Keratinocyte (primary cell): Measurements from ENCODE around the gene MSL1. TPM values are rescaled to one million over a fixed set of nuclear protein-coding genes. Genes with fewer than 3 reads are reported as not detected.
"Not testable (repeated sequence)": the region's sequence is repeated elsewhere in the genome, so short reads cannot be mapped to it uniquely, and the experiment has no call there.

ENCODE experiments used
- DNase-seq: peaks from one replicate; pipeline ENCODE4 v3.0.0-alpha.2; 2011; ENCODE audit warnings: low read depth, missing footprints, low spot score
- FAIRE-seq: peaks from 2 replicates; lab custom pipeline; 2011; peaks lifted over from hg19 to GRCh38; lab: Jason Lieb, UNC
- H2AFZ ChIP-seq: 2 replicates; pipeline ENCODE4 v1.6.0; 2012; ENCODE audit warnings: low read length, control low read depth, inconsistent platforms; ENCODE audit not compliant: control insufficient read depth
- H3K27ac ChIP-seq: 2 replicates; pipeline ENCODE4 v1.5.1; 2011; ENCODE audit warnings: low read length; ENCODE audit not compliant: control insufficient read depth, insufficient read depth
- H3K27me3 ChIP-seq: 3 replicates; pipeline ENCODE4 v1.6.0; 2011; ENCODE audit warnings: low read length; ENCODE audit not compliant: control insufficient read depth, insufficient read depth; ENCODE audit errors: extremely low read depth
- H3K36me3 ChIP-seq, 2 experiments: 2 replicates in 1 of 2; 3 replicates in 1 of 2; pipeline ENCODE4 v1.5.1; 2011; ENCODE audit warnings: low read length in 2 of 2, mild to moderate bottlenecking in 1 of 2; ENCODE audit not compliant: control insufficient read depth in 2 of 2, insufficient read depth in 2 of 2; ENCODE audit errors: extremely low read depth in 1 of 2
- H3K4me1 ChIP-seq: 3 replicates; pipeline ENCODE4 v1.5.1; 2011; ENCODE audit warnings: low read length; ENCODE audit not compliant: control insufficient read depth, insufficient read depth; ENCODE audit errors: extremely low read depth
- H3K4me2 ChIP-seq: 3 replicates; pipeline ENCODE4 v1.6.0; 2011; ENCODE audit warnings: low read depth, low read length; ENCODE audit not compliant: control insufficient read depth, insufficient read depth; ENCODE audit errors: extremely low read depth
- H3K4me3 ChIP-seq, 3 experiments: fragments of 200-600 bp in 1 of 3; sonication (generic) in 1 of 3; 2 replicates in 2 of 3; 3 replicates in 1 of 3; pipeline ENCODE4 v1.5.1; 2011 to 2016; ENCODE audit warnings: low read length in 3 of 3, mild to moderate bottlenecking in 3 of 3, control low read depth in 2 of 3, inconsistent platforms in 1 of 3, low read depth in 1 of 3, mixed read lengths in 1 of 3, mixed run types in 1 of 3, moderate library complexity in 1 of 3; ENCODE audit not compliant: control insufficient read depth in 2 of 3, insufficient read depth in 2 of 3; ENCODE audit errors: extremely low read depth in 1 of 3
- H3K79me2 ChIP-seq: 2 replicates; pipeline ENCODE4 v1.6.0; 2012; ENCODE audit warnings: low read length; ENCODE audit not compliant: control insufficient read depth, insufficient read depth
- H3K9ac ChIP-seq: 3 replicates; pipeline ENCODE4 v1.6.0; 2011; ENCODE audit warnings: low read length; ENCODE audit not compliant: control insufficient read depth, insufficient read depth; ENCODE audit errors: extremely low read depth
- H3K9me1 ChIP-seq: 3 replicates; pipeline ENCODE4 v1.6.0; 2011; ENCODE audit warnings: low read length; ENCODE audit not compliant: control insufficient read depth, insufficient read depth; ENCODE audit errors: extremely low read depth
- H3K9me3 ChIP-seq: 2 replicates; pipeline ENCODE4 v1.5.1; 2012; ENCODE audit warnings: low read depth, low read length; ENCODE audit not compliant: control insufficient read depth
- H4K20me1 ChIP-seq: 3 replicates; pipeline ENCODE4 v1.6.0; 2011; ENCODE audit warnings: low read length; ENCODE audit not compliant: control insufficient read depth, insufficient read depth; ENCODE audit errors: extremely low read depth
- EZH2 ChIP-seq: IDR thresholded peaks from one replicate; pipeline ENCODE4 v1.6.1; 2012; ENCODE audit warnings: inconsistent platforms, mild to moderate bottlenecking, low read length, moderate library complexity
- dilution Hi-C: fragments of 300-500 bp; cut with MboI; formaldehyde crosslinking; loops from one replicate; pipeline ENCODE4 v1.7.0; 2020; ENCODE audit warnings: low sequenced_read_pairs; ENCODE audit not compliant: extremely low pct_ligation_motif_present
- polyA plus RNA-seq, 5 experiments: library from polyadenylated mRNA; depleted of rRNA in 3 of 5; stranded (reverse) in 3 of 5; stranded (forward) in 1 of 5; unstranded in 1 of 5; fragments of >200 nt; gene quantifications; 1 replicate in 1 of 5; 2 replicates in 3 of 5; 3 replicates in 1 of 5; pipeline versions ENCODE4 v1.2.1 to v1.2.3, GENCODE V29; 2011 to 2012; ENCODE audit warnings: missing spikeins in 2 of 5, low read depth in 1 of 5, low replicate concordance in 1 of 5
- TF ChIP-seq, protein P1 (sequence below), 3 experiments: IDR thresholded peaks in 1 of 3; conservative IDR thresholded peaks in 1 of 3; optimal IDR thresholded peaks in 1 of 3; 2 replicates in 2 of 3; 3 replicates in 1 of 3; pipeline versions ENCODE3 to v1.5.1; 2011; ENCODE audit warnings: low read length in 3 of 3, mild to moderate bottlenecking in 3 of 3, moderate library complexity in 2 of 3, control low read depth in 1 of 3, inconsistent platforms in 1 of 3; ENCODE audit not compliant: insufficient read depth in 2 of 3; ENCODE audit errors: extremely low read depth in 1 of 3

Gene MSL1
- polyA plus RNA-seq, 1 donor (not counting 4 experiments of a cell fraction or from before 2014, with no cell fraction given): 66.8 TPM

DNA sequence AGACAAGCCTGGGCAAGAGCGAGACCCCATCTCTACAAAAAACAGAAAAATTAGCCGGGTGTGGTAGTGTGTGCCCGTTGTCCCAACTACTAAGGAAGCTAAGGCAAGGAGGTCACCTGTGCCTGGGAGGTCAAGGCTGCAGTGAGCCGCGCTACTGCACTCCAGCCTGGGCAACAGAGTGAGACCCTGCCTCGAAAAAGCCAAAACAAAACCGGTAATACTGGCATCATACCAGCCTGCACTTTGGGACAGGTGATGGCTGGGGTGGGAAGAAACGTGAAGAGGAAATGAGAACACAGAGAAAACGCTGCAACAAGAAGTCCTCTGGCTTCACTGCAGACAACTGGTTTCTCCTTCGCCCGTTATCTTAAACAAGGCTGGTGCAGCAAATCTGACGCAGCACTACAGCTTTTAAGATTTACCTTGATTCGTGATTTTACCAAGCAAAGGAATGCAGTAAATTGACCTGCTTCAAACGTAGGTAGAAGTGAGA, 17.8 kb downstream of the MSL1 start:
- H3K4me2 ChIP-seq: peak overlapping the region; percentile 84
- peaks cover 11 to 18% of the 10 kb centered on the region in 2 experiments for H3K36me3 ChIP-seq
- peak overlapping the region; percentile 70 for H2AFZ ChIP-seq
- peak overlapping the region; percentile 74 to 95 (median 77) for H3K4me3 ChIP-seq
- TF ChIP-seq EZH2: no peak
- no peaks in the 10 kb centered on the region for H3K9me3 ChIP-seq
- DNase-seq: no peak
- dilution Hi-C loops: no loop called here
- no peak for FAIRE-seq
- peak overlapping the region; percentile 92 for H3K9ac ChIP-seq
- no peaks in the 10 kb centered on the region for H3K27me3 ChIP-seq
- no peaks in the 10 kb centered on the region for H4K20me1 ChIP-seq
- peaks cover 19% of the 10 kb centered on the region for H3K79me2 ChIP-seq
- H3K27ac ChIP-seq: peak overlapping the region; percentile 79
- no peaks in the 10 kb centered on the region for H3K9me1 ChIP-seq
- peaks cover 13% of the 10 kb centered on the region for H3K4me1 ChIP-seq

DNA sequence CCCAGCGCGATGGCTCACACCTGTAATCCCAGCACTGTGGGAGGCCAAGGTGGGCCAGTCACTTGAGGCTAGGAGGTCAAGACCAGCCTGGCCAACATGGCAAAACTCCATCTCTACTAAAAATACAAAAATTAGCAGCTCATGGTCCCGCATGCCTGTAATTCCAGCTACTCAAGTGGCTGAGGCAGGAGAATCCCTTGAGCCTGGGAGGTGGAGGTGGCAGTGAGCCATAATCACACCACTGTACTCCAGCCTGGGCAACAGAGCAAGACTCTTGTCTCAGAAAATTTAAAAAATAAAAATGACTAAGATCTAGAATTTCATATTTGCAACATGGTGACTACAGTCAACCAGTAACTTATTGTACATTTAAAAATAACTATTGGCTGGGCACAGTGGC, 21.4 kb downstream of the MSL1 start:
- H3K36me3 ChIP-seq: peaks cover 7 to 15% of the 10 kb centered on the region in 2 experiments
- H3K4me2 ChIP-seq, H4K20me1 ChIP-seq, H3K4me3 ChIP-seq, FAIRE-seq, H3K27me3 ChIP-seq, H3K9ac ChIP-seq, H3K9me1 ChIP-seq, H2AFZ ChIP-seq, H3K27ac ChIP-seq, H3K9me3 ChIP-seq, dilution Hi-C loops, DNase-seq: not testable (repeated sequence)
- peaks cover 13% of the 10 kb centered on the region for H3K4me1 ChIP-seq
- peaks cover 31% of the 10 kb centered on the region for H3K79me2 ChIP-seq

DNA sequence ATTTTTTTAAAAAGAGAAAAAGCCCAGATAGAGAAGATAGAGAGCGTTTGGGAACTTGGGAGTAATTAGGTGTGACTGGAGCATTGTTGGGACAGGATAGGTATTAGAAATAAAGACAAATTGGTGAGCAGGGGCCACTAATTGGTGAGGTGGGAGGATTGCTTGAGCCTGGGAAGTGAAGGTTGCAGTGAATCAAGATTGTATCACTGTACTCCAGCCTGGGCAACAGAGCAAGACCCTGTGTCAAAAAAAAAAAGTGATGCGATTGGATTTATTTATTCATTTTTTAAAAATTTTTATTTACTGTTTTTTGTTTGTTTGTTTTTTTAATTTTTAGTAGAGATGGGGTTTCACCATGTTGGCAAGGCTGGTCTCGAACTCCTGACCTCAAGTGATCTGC, 23.7 kb downstream of the MSL1 start:
- H3K27me3 ChIP-seq: no peaks in the 10 kb centered on the region
- dilution Hi-C loops: no loop called here
- no peak overlapping the region for H3K4me2 ChIP-seq
- H3K27ac ChIP-seq: no peak overlapping the region
- no peaks in the 10 kb centered on the region for H4K20me1 ChIP-seq
- H3K79me2 ChIP-seq: peaks cover 51% of the 10 kb centered on the region
- H3K9me1 ChIP-seq: no peaks in the 10 kb centered on the region
- H3K9me3 ChIP-seq: no peaks in the 10 kb centered on the region
- no peak overlapping the region for H2AFZ ChIP-seq
- H3K36me3 ChIP-seq: peaks cover 16 to 26% of the 10 kb centered on the region in 2 experiments
- H3K4me1 ChIP-seq: peaks cover 6% of the 10 kb centered on the region
- DNase-seq (no peak), FAIRE-seq (no peak)
- H3K4me3 ChIP-seq: no peak overlapping the region
- TF ChIP-seq, protein P1, sequence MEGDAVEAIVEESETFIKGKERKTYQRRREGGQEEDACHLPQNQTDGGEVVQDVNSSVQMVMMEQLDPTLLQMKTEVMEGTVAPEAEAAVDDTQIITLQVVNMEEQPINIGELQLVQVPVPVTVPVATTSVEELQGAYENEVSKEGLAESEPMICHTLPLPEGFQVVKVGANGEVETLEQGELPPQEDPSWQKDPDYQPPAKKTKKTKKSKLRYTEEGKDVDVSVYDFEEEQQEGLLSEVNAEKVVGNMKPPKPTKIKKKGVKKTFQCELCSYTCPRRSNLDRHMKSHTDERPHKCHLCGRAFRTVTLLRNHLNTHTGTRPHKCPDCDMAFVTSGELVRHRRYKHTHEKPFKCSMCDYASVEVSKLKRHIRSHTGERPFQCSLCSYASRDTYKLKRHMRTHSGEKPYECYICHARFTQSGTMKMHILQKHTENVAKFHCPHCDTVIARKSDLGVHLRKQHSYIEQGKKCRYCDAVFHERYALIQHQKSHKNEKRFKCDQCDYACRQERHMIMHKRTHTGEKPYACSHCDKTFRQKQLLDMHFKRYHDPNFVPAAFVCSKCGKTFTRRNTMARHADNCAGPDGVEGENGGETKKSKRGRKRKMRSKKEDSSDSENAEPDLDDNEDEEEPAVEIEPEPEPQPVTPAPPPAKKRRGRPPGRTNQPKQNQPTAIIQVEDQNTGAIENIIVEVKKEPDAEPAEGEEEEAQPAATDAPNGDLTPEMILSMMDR (optimal IDR thresholded peaks at IDR 0.05 in 1 of 3, IDR thresholded peaks at IDR 0.05 in 1 of 3, conservative IDR thresholded peaks at IDR 0.05 in 1 of 3; ENCODE audit: extremely low read depth in 1 of 3, insufficient read depth in 2 of 3, low read length in 3 of 3): no peak
- TF ChIP-seq EZH2: no peak
- H3K9ac ChIP-seq: no peak overlapping the region
